GM19328 (cell line): ENCODE results near the gene TARBP1.
A peak's percentile ranks its signal among the peaks of the same experiment; 100 is the strongest.
"Not testable (repeated sequence)": the region's sequence is repeated elsewhere in the genome, so short reads cannot be mapped to it uniquely, and the experiment has no call there.

Experiments
- ATAC-seq: cut with Tn5 transposase; IDR thresholded peaks from one replicate; pipeline ENCODE4 v1.9.1; 2021; ENCODE audit warnings: mild to moderate bottlenecking, moderate library complexity; ENCODE audit not compliant: unreplicated experiment

Gene TARBP1

GRCh38 chr1:234399515-234399914, 79.5 kb downstream of the TARBP1 start:
- ATAC-seq: not testable (repeated sequence)

GRCh38 chr1:234398849-234399381, 80.1 kb downstream of the TARBP1 start:
- peak; percentile 64 for ATAC-seq

- ATAC-seq: no peak
Observed at GRCh38 chr1:234397732-234398131, 81.2 kb downstream of the TARBP1 start.

- no peak for ATAC-seq
Observed at GRCh38 chr1:234396871-234397270, 82.1 kb downstream of the TARBP1 start.

- ATAC-seq: no peak
Observed at GRCh38 chr1:234396092-234396491, 82.9 kb downstream of the TARBP1 start.

GRCh38 chr1:234395297-234395696, 83.7 kb downstream of the TARBP1 start:
- no peak for ATAC-seq

- no peak for ATAC-seq
Observed at GRCh38 chr1:234393190-234393589, 85.8 kb downstream of the TARBP1 start.

GRCh38 chr1:234388094-234388493, 90.9 kb downstream of the TARBP1 start:
- no peak for ATAC-seq

GRCh38 chr1:234386122-234386521, 92.9 kb downstream of the TARBP1 start:
- ATAC-seq: no peak

- no peak for ATAC-seq
Observed at GRCh38 chr1:234381699-234382555, 97.1 kb downstream of the TARBP1 start.

GRCh38 chr1:234379591-234380109, 99.3 kb downstream of the TARBP1 start:
- not testable (repeated sequence) for ATAC-seq

GRCh38 chr1:234375672-234376071, 103.3 kb downstream of the TARBP1 start:
- no peak for ATAC-seq

- peak; percentile 7 for ATAC-seq
Observed at GRCh38 chr1:234373959-234374254, 105.1 kb downstream of the TARBP1 start.

- peak; percentile 90 for ATAC-seq
Observed at GRCh38 chr1:234373064-234373958, 105.7 kb downstream of the TARBP1 start, which contains the start of gene COA6. TSS of gene COA6 (plus strand) at chr1:234373456. CDS start at chr1:234373467, 11 bp downstream.

GRCh38 chr1:234372011-234372757, 106.8 kb downstream of the TARBP1 start:
- no peak for ATAC-seq

GRCh38 chr1:234371414-234371813, 107.6 kb downstream of the TARBP1 start:
- no peak for ATAC-seq

GRCh38 chr1:234369784-234370183, 109.2 kb downstream of the TARBP1 start:
- no peak for ATAC-seq

- ATAC-seq: no peak
Observed at GRCh38 chr1:234369033-234369430, 109.9 kb downstream of the TARBP1 start.

- no peak for ATAC-seq
Observed at GRCh38 chr1:234368320-234369032, 110.5 kb downstream of the TARBP1 start.

- no peak for ATAC-seq
Observed at GRCh38 chr1:234362558-234362957, 116.4 kb downstream of the TARBP1 start.
